ENCODE results near the gene B3GNT4.
"Not testable (repeated sequence)": the region's sequence is repeated elsewhere in the genome, so short reads cannot be mapped to it uniquely, and the experiment has no call there.

The B3GNT4 gene

GRCh38 chr12:122189626-122190475 lies 13.7 kb upstream of the B3GNT4 start:
- no peak for DNase-seq

GRCh38 chr12:122190842-122191668 lies 12.5 kb upstream of the B3GNT4 start:
- peak; percentile 31 for DNase-seq

GRCh38 chr12:122192441-122192840 lies 11.1 kb upstream of the B3GNT4 start:
- DNase-seq, result no peak

- no peak for DNase-seq
Measured at GRCh38 chr12:122194804-122195203, 8.7 kb upstream of the B3GNT4 start.

GRCh38 chr12:122195405-122195804 lies 8.1 kb upstream of the B3GNT4 start:
- no peak for DNase-seq

GRCh38 chr12:122197612-122197966 lies 5.9 kb upstream of the B3GNT4 start:
- no peak for DNase-seq

- DNase-seq, result no peak
Measured at GRCh38 chr12:122199484-122200355, 3.8 kb upstream of the B3GNT4 start.

- DNase-seq, result no peak
Measured at GRCh38 chr12:122200541-122201175, 2.9 kb upstream of the B3GNT4 start.

GRCh38 chr12:122201381-122201780 lies 2.1 kb upstream of the B3GNT4 start:
- DNase-seq, result no peak

- DNase-seq, result no peak
Measured at GRCh38 chr12:122202017-122202416, 1.5 kb upstream of the B3GNT4 start.

- DNase-seq, result not testable (repeated sequence)
Measured at GRCh38 chr12:122202811-122203210, 698 bp upstream of the B3GNT4 start.

- no peak for DNase-seq
Measured at GRCh38 chr12:122204167-122205052, 901 bp downstream of the B3GNT4 start.

GRCh38 chr12:122205053-122205925 lies 1.8 kb downstream of the B3GNT4 start:
- no peak for DNase-seq

- DNase-seq, result no peak
Measured at GRCh38 chr12:122206111-122206881, 2.8 kb downstream of the B3GNT4 start.

GRCh38 chr12:122206976-122207375 lies 3.5 kb downstream of the B3GNT4 start:
- DNase-seq, result no peak

GRCh38 chr12:122207391-122207790 lies 3.9 kb downstream of the B3GNT4 start:
- no peak for DNase-seq

GRCh38 chr12:122208073-122208820 lies 4.7 kb downstream of the B3GNT4 start:
- DNase-seq, result no peak

- DNase-seq, result no peak
Measured at GRCh38 chr12:122215771-122216170, 12.3 kb downstream of the B3GNT4 start.

- DNase-seq, result no peak
Measured at GRCh38 chr12:122216445-122216844, 12.9 kb downstream of the B3GNT4 start.

Data from effector CD4-positive, alpha-beta T cell (primary cell).